Keratinocyte (primary cell): ENCODE measurements around the gene TFR2. TPM values are rescaled to one million over a fixed set of nuclear protein-coding genes. Genes with fewer than 3 reads are reported as not detected.

Source experiments
- DNase-seq: peaks from one replicate; pipeline ENCODE4 v3.0.0-alpha.2; 2011; ENCODE audit warnings: low read depth, missing footprints, low spot score
- FAIRE-seq: peaks from 2 replicates; lab custom pipeline; 2011; peaks lifted over from hg19 to GRCh38; lab: Jason Lieb, UNC
- H2AFZ ChIP-seq: 2 replicates; pipeline ENCODE4 v1.6.0; 2012; ENCODE audit warnings: low read length, control low read depth, inconsistent platforms; ENCODE audit not compliant: control insufficient read depth
- H3K27ac ChIP-seq: 2 replicates; pipeline ENCODE4 v1.5.1; 2011; ENCODE audit warnings: low read length; ENCODE audit not compliant: control insufficient read depth, insufficient read depth
- H3K27me3 ChIP-seq: 3 replicates; pipeline ENCODE4 v1.6.0; 2011; ENCODE audit warnings: low read length; ENCODE audit not compliant: control insufficient read depth, insufficient read depth; ENCODE audit errors: extremely low read depth
- H3K36me3 ChIP-seq, 2 experiments: 2 replicates in 1 of 2; 3 replicates in 1 of 2; pipeline ENCODE4 v1.5.1; 2011; ENCODE audit warnings: low read length in 2 of 2, mild to moderate bottlenecking in 1 of 2; ENCODE audit not compliant: control insufficient read depth in 2 of 2, insufficient read depth in 2 of 2; ENCODE audit errors: extremely low read depth in 1 of 2
- H3K4me1 ChIP-seq: 3 replicates; pipeline ENCODE4 v1.5.1; 2011; ENCODE audit warnings: low read length; ENCODE audit not compliant: control insufficient read depth, insufficient read depth; ENCODE audit errors: extremely low read depth
- H3K4me2 ChIP-seq: 3 replicates; pipeline ENCODE4 v1.6.0; 2011; ENCODE audit warnings: low read depth, low read length; ENCODE audit not compliant: control insufficient read depth, insufficient read depth; ENCODE audit errors: extremely low read depth
- H3K4me3 ChIP-seq, 3 experiments: fragments of 200-600 bp in 1 of 3; sonication (generic) in 1 of 3; 2 replicates in 2 of 3; 3 replicates in 1 of 3; pipeline ENCODE4 v1.5.1; 2011 to 2016; ENCODE audit warnings: low read length in 3 of 3, mild to moderate bottlenecking in 3 of 3, control low read depth in 2 of 3, inconsistent platforms in 1 of 3, low read depth in 1 of 3, mixed read lengths in 1 of 3, mixed run types in 1 of 3, moderate library complexity in 1 of 3; ENCODE audit not compliant: control insufficient read depth in 2 of 3, insufficient read depth in 2 of 3; ENCODE audit errors: extremely low read depth in 1 of 3
- H3K79me2 ChIP-seq: 2 replicates; pipeline ENCODE4 v1.6.0; 2012; ENCODE audit warnings: low read length; ENCODE audit not compliant: control insufficient read depth, insufficient read depth
- H3K9ac ChIP-seq: 3 replicates; pipeline ENCODE4 v1.6.0; 2011; ENCODE audit warnings: low read length; ENCODE audit not compliant: control insufficient read depth, insufficient read depth; ENCODE audit errors: extremely low read depth
- H3K9me1 ChIP-seq: 3 replicates; pipeline ENCODE4 v1.6.0; 2011; ENCODE audit warnings: low read length; ENCODE audit not compliant: control insufficient read depth, insufficient read depth; ENCODE audit errors: extremely low read depth
- H3K9me3 ChIP-seq: 2 replicates; pipeline ENCODE4 v1.5.1; 2012; ENCODE audit warnings: low read depth, low read length; ENCODE audit not compliant: control insufficient read depth
- H4K20me1 ChIP-seq: 3 replicates; pipeline ENCODE4 v1.6.0; 2011; ENCODE audit warnings: low read length; ENCODE audit not compliant: control insufficient read depth, insufficient read depth; ENCODE audit errors: extremely low read depth
- CTCF ChIP-seq, 3 experiments: IDR thresholded peaks in 1 of 3; conservative IDR thresholded peaks in 1 of 3; optimal IDR thresholded peaks in 1 of 3; 2 replicates in 2 of 3; 3 replicates in 1 of 3; pipeline versions ENCODE3 to v1.5.1; 2011; ENCODE audit warnings: low read length in 3 of 3, mild to moderate bottlenecking in 3 of 3, moderate library complexity in 2 of 3, control low read depth in 1 of 3, inconsistent platforms in 1 of 3; ENCODE audit not compliant: insufficient read depth in 2 of 3; ENCODE audit errors: extremely low read depth in 1 of 3
- EZH2 ChIP-seq: IDR thresholded peaks from one replicate; pipeline ENCODE4 v1.6.1; 2012; ENCODE audit warnings: inconsistent platforms, mild to moderate bottlenecking, low read length, moderate library complexity
- dilution Hi-C: fragments of 300-500 bp; cut with MboI; formaldehyde crosslinking; loops from one replicate; pipeline ENCODE4 v1.7.0; 2020; ENCODE audit warnings: low sequenced_read_pairs; ENCODE audit not compliant: extremely low pct_ligation_motif_present
- polyA plus RNA-seq, 5 experiments: library from polyadenylated mRNA; depleted of rRNA in 3 of 5; stranded (reverse) in 3 of 5; stranded (forward) in 1 of 5; unstranded in 1 of 5; fragments of >200 nt; gene quantifications; 1 replicate in 1 of 5; 2 replicates in 3 of 5; 3 replicates in 1 of 5; pipeline versions ENCODE4 v1.2.1 to v1.2.3, GENCODE V29; 2011 to 2012; ENCODE audit warnings: missing spikeins in 2 of 5, low read depth in 1 of 5, low replicate concordance in 1 of 5

TFR2 gene
- polyA plus RNA-seq, 1 donor (not counting 4 experiments of a cell fraction or from before 2014, with no cell fraction given), result 0.12 TPM

DNA sequence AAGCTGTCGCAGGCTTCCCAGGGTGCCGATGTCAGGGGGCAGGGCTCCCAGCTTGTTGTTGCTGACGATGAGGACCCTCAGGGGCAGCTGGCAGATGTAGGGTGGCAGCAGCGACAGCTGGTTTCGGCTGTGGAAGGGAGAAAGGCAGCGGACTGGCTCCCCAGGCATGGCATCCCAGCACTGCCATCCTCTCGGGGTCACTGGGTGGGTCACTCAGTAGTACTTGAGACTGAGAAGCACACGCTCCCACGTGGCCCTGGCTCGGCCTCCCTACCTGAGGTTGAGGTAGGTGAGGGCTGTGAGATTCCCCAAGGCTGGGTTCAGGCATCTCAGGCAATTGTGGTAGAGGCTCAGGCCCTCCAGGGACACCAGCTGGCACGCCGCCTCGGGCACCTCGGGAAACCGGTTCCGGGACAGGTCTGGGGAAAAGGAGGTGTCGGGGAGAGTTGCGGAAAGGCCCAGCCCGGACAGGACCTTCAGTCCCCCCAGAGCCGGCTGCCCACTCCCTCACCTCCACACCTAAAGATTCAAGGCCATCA lies 59.2 kb downstream of the TFR2 start:
- H3K4me1 ChIP-seq, result peaks cover 32% of the 10 kb centered on the region
- no peak for FAIRE-seq
- H3K9me1 ChIP-seq, result no peaks in the 10 kb centered on the region
- peak overlapping the region; percentile 37 for H3K4me2 ChIP-seq
- TF ChIP-seq CTCF (optimal IDR thresholded peaks at IDR 0.05 in 1 of 3, IDR thresholded peaks at IDR 0.05 in 1 of 3, conservative IDR thresholded peaks at IDR 0.05 in 1 of 3; ENCODE audit: extremely low read depth in 1 of 3, insufficient read depth in 2 of 3, low read length in 3 of 3), result no peak
- TF ChIP-seq EZH2, result no peak
- peaks cover 8% of the 10 kb centered on the region for H4K20me1 ChIP-seq
- no peaks in the 10 kb centered on the region for H3K9me3 ChIP-seq
- no peak overlapping the region for H3K27ac ChIP-seq
- H3K4me3 ChIP-seq, result no peak overlapping the region
- no peak overlapping the region for H2AFZ ChIP-seq
- H3K36me3 ChIP-seq, result peaks cover 23 to 27% of the 10 kb centered on the region in 2 experiments
- H3K9ac ChIP-seq, result no peak overlapping the region
- no peak for DNase-seq
- dilution Hi-C loops, result no loop called here
- no peaks in the 10 kb centered on the region for H3K27me3 ChIP-seq
- H3K79me2 ChIP-seq, result peaks cover 13% of the 10 kb centered on the region

DNA sequence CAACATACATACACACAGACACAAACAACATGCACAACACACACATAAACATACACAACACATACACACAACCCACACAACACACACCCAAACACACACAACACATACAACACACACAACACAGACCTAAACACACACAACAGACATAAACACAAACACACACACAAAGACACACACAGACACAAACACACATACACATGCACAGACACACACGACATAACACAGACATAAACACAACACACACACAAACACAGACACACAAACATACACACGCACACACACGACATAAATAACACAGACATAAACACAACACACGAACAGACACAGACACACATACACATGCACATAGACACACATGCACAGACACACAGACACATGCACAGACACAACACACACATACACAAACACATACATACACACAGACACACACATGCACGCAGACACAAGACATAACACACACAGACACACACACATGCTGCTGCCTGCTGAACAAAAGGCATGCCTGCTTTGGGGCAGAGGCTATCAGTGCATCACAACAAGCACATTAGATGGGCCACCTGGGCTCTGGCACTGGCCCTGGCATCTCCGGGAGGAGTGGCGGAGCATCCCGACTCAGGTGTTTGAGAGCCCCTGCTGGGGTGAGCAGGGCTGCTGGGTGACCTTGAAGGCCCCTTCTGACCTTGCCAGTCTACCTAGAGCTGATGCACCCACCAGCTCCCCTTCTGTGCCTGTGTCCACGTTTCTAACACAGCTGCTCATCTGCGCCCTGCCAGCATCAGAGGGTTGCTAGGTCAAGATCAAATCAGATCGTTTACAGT lies 60.7 kb downstream of the TFR2 start:
- TF ChIP-seq CTCF (optimal IDR thresholded peaks at IDR 0.05 in 1 of 3, IDR thresholded peaks at IDR 0.05 in 1 of 3, conservative IDR thresholded peaks at IDR 0.05 in 1 of 3; ENCODE audit: extremely low read depth in 1 of 3, insufficient read depth in 2 of 3, low read length in 3 of 3) (no peak), EZH2 (no peak)
- no peak for DNase-seq
- FAIRE-seq, result peak; percentile 46
- Histone ChIP-seq H3K4me2 (no peak overlapping the region), H3K27ac (no peak overlapping the region), H3K4me1 (peaks cover 30% of the 10 kb centered on the region), H3K9me3 (no peaks in the 10 kb centered on the region), H3K36me3 (peaks cover 23 to 30% of the 10 kb centered on the region in 2 experiments), H3K79me2 (peaks cover 13% of the 10 kb centered on the region), H3K9me1 (no peaks in the 10 kb centered on the region), H4K20me1 (peaks cover 8% of the 10 kb centered on the region), H3K4me3 (no peak overlapping the region), H3K9ac (no peak overlapping the region), H2AFZ (no peak overlapping the region), H3K27me3 (no peaks in the 10 kb centered on the region)
- dilution Hi-C loops, result no loop called here
